Muscle of leg (tissue), 11 donors: Measurements from ENCODE around the gene TFPI. TPM values are rescaled to one million over a fixed set of nuclear protein-coding genes. Genes with fewer than 3 reads are reported as not detected.
"Not testable (repeated sequence)": the region's sequence is repeated elsewhere in the genome, so short reads cannot be mapped to it uniquely, and the experiment has no call there.

Experiments used
- DNase-seq: peaks from one replicate; pipeline ENCODE4 v3.0.0; 2013
- H3K27ac ChIP-seq: one replicate; pipeline ENCODE4 v1.5.1; 2013; ENCODE audit warnings: mild to moderate bottlenecking, low read length, control low read depth
- H3K27me3 ChIP-seq: one replicate; pipeline ENCODE4 v1.6.1; 2013; ENCODE audit warnings: low read length; ENCODE audit not compliant: control insufficient read depth, insufficient read depth
- H3K36me3 ChIP-seq: one replicate; pipeline ENCODE4 v1.6.1; 2013; ENCODE audit warnings: low read length; ENCODE audit not compliant: control insufficient read depth, insufficient read depth
- H3K4me1 ChIP-seq: one replicate; pipeline ENCODE4 v1.6.1; 2013; ENCODE audit warnings: low read length; ENCODE audit not compliant: control insufficient read depth, insufficient read depth
- H3K4me3 ChIP-seq: one replicate; pipeline ENCODE4 v1.5.1; 2013; ENCODE audit warnings: low read length, control low read depth
- H3K9me3 ChIP-seq: replicated peaks from 2 replicates; pipeline ENCODE4 v1.6.1; 2013; ENCODE audit warnings: low read depth, low read length; ENCODE audit not compliant: control insufficient read depth
- WGBS: methylation state at CpG from one replicate; pipeline ENCODE4 v1.1.5; 2013; ENCODE audit warnings: missing lambda C conversion rate; ENCODE audit not compliant: insufficient coverage; 5-methylcytosine and 5-hydroxymethylcytosine counted together
- polyA plus RNA-seq, 8 donors: library from polyadenylated mRNA; unstranded; fragments of 120-200 nt; gene quantifications; one replicate each; pipeline versions ENCODE4 v1.2.1 to v1.2.3, GENCODE V29; 2013; ENCODE audit warnings: inconsistent platforms in 1 of 8, low replicate concordance in 1 of 8; ENCODE audit not compliant: insufficient read length in 8 of 8, insufficient read depth in 1 of 8
- total RNA-seq: library from RNA; stranded (reverse); fragments of 120-200 nt; gene quantifications from one replicate; pipeline ENCODE4 v1.2.4, GENCODE V29; 2013

TFPI gene
- total and polyA plus RNA-seq, 9 donors: 36.3 to 74.0 (median 52.1) TPM

- not testable (repeated sequence) for H3K9me3 ChIP-seq, H3K36me3 ChIP-seq, H3K27me3 ChIP-seq, H3K4me1 ChIP-seq, H3K4me3 ChIP-seq, H3K27ac ChIP-seq, DNase-seq
- WGBS: 93% methylated on average over 7 of the region's 11 CpGs
These were observed 11.4 kb upstream of the TFPI start for GRCh38 chr2:187565618-187566017.

- H3K27me3 ChIP-seq, DNase-seq, H3K27ac ChIP-seq, H3K4me1 ChIP-seq, H3K4me3 ChIP-seq, H3K36me3 ChIP-seq, H3K9me3 ChIP-seq: not testable (repeated sequence)
- WGBS: 100% methylated on average over 2 of the region's 31 CpGs
These were observed 2.3 kb upstream of the TFPI start for GRCh38 chr2:187556493-187556892.

- H3K27me3 ChIP-seq: no peaks in the 10 kb centered on the region
- H3K4me3 ChIP-seq: no peak overlapping the region
- no CpG with 5 or more reads among the region's 2 CpGs for WGBS
- H3K36me3 ChIP-seq: no peaks in the 10 kb centered on the region
- no peak for DNase-seq
- H3K9me3 ChIP-seq: no peaks in the 10 kb centered on the region
- peak overlapping the region; percentile 74 for H3K27ac ChIP-seq
- H3K4me1 ChIP-seq: peaks cover 2% of the 10 kb centered on the region
These were observed 458 bp upstream of the TFPI start for GRCh38 chr2:187554704-187555082.

- Histone ChIP-seq H3K27me3 (no peaks in the 10 kb centered on the region), H3K36me3 (no peaks in the 10 kb centered on the region), H3K4me1 (peaks cover 2% of the 10 kb centered on the region), H3K4me3 (peak overlapping the region; percentile 41), H3K27ac (peak overlapping the region; percentile 8), H3K9me3 (no peaks in the 10 kb centered on the region)
- peak; percentile 73 for DNase-seq
- no CpG with 5 or more reads among the region's 2 CpGs for WGBS
These were observed 1.2 kb downstream of the TFPI start for GRCh38 chr2:187552828-187553681.

- no peaks in the 10 kb centered on the region for H3K27me3 ChIP-seq
- no peaks in the 10 kb centered on the region for H3K36me3 ChIP-seq
- H3K4me3 ChIP-seq: peak overlapping the region; percentile 41
- peaks cover 2% of the 10 kb centered on the region for H3K4me1 ChIP-seq
- no peaks in the 10 kb centered on the region for H3K9me3 ChIP-seq
- no peak for DNase-seq
- H3K27ac ChIP-seq: no peak overlapping the region
These were observed 1.9 kb downstream of the TFPI start for GRCh38 chr2:187552381-187552780.

- no peak overlapping the region for H3K4me3 ChIP-seq
- no peak for DNase-seq
- H3K36me3 ChIP-seq: no peaks in the 10 kb centered on the region
- peaks cover 4% of the 10 kb centered on the region for H3K4me1 ChIP-seq
- H3K27ac ChIP-seq: peak overlapping the region; percentile 8
- no CpG with 5 or more reads among the region's 1 CpG for WGBS
- H3K9me3 ChIP-seq: no peaks in the 10 kb centered on the region
- no peaks in the 10 kb centered on the region for H3K27me3 ChIP-seq
These were observed 3.4 kb downstream of the TFPI start for GRCh38 chr2:187550857-187551256.

GRCh38 chr2:187549951-187550555, 4.2 kb downstream of the TFPI start:
- Histone ChIP-seq H3K27ac (peak overlapping the region; percentile 64), H3K27me3 (no peaks in the 10 kb centered on the region), H3K9me3 (no peaks in the 10 kb centered on the region), H3K36me3 (no peaks in the 10 kb centered on the region), H3K4me3 (no peak overlapping the region), H3K4me1 (peaks cover 4% of the 10 kb centered on the region)
- WGBS: 100% methylated on average over 1 of the region's 3 CpGs
- no peak for DNase-seq

- Histone ChIP-seq H3K27me3 (no peaks in the 10 kb centered on the region), H3K4me1 (peaks cover 2% of the 10 kb centered on the region), H3K9me3 (no peaks in the 10 kb centered on the region), H3K4me3 (no peak overlapping the region), H3K36me3 (no peaks in the 10 kb centered on the region), H3K27ac (peak overlapping the region; percentile 30)
- DNase-seq: no peak
These were observed 5.0 kb downstream of the TFPI start for GRCh38 chr2:187549193-187549592.

- peak; percentile 50 for DNase-seq
- Histone ChIP-seq H3K27ac (peak overlapping the region; percentile 30), H3K36me3 (no peaks in the 10 kb centered on the region), H3K9me3 (no peaks in the 10 kb centered on the region), H3K4me3 (no peak overlapping the region), H3K27me3 (no peaks in the 10 kb centered on the region), H3K4me1 (peaks cover 2% of the 10 kb centered on the region)
These were observed 5.6 kb downstream of the TFPI start for GRCh38 chr2:187548656-187549055.

GRCh38 chr2:187547353-187547979, 6.8 kb downstream of the TFPI start:
- H3K27ac ChIP-seq: peak overlapping the region; percentile 37
- no CpG with 5 or more reads among the region's 2 CpGs for WGBS

More at GRCh38 chr2:187547353-187547979, 6.8 kb downstream of the TFPI start:
- no peaks in the 10 kb centered on the region for H3K36me3 ChIP-seq
- no peak overlapping the region for H3K4me3 ChIP-seq
- no peaks in the 10 kb centered on the region for H3K9me3 ChIP-seq
- peaks cover 2% of the 10 kb centered on the region for H3K4me1 ChIP-seq
- no peaks in the 10 kb centered on the region for H3K27me3 ChIP-seq
- DNase-seq: peak; percentile 92
